Cerebellar cortex (tissue), 1 donor: ENCODE measurements around the gene KLHDC4.
A peak's percentile ranks its signal among the peaks of the same experiment; 100 is the strongest.
"Not testable (repeated sequence)": the region's sequence is repeated elsewhere in the genome, so short reads cannot be mapped to it uniquely, and the experiment has no call there.

Source experiments
- DNase-seq: peaks from one replicate; pipeline ENCODE4 v3.0.0-alpha.2; 2015; ENCODE audit warnings: low spot score

The KLHDC4 gene

GRCh38 chr16:87788730-87789436 lies 23.1 kb upstream of the KLHDC4 start:
- DNase-seq, result not testable (repeated sequence)

GRCh38 chr16:87787451-87788091 lies 21.8 kb upstream of the KLHDC4 start:
- DNase-seq, result not testable (repeated sequence)

GRCh38 chr16:87784812-87785211 lies 19.0 kb upstream of the KLHDC4 start:
- DNase-seq, result no peak

GRCh38 chr16:87782033-87782432 lies 16.2 kb upstream of the KLHDC4 start:
- DNase-seq, result no peak

- DNase-seq, result no peak
These were observed 14.7 kb upstream of the KLHDC4 start for GRCh38 chr16:87780385-87780989.

GRCh38 chr16:87778830-87779579 lies 13.2 kb upstream of the KLHDC4 start:
- DNase-seq, result peak; percentile 88

- no peak for DNase-seq
These were observed 12.7 kb upstream of the KLHDC4 start for GRCh38 chr16:87778476-87778829.

GRCh38 chr16:87773836-87774235 lies 8.1 kb upstream of the KLHDC4 start:
- not testable (repeated sequence) for DNase-seq

GRCh38 chr16:87767456-87767855 lies 1.7 kb upstream of the KLHDC4 start:
- DNase-seq, result not testable (repeated sequence)

GRCh38 chr16:87766485-87766797 lies 655 bp upstream of the KLHDC4 start:
- DNase-seq, result no peak

- DNase-seq, result no peak
These were observed 362 bp downstream of the KLHDC4 start for GRCh38 chr16:87765473-87765775.

GRCh38 chr16:87764600-87765472 lies 950 bp downstream of the KLHDC4 start:
- no peak for DNase-seq

- DNase-seq, result no peak
These were observed 3.2 kb downstream of the KLHDC4 start for GRCh38 chr16:87762620-87763019.

- no peak for DNase-seq
These were observed 3.7 kb downstream of the KLHDC4 start for GRCh38 chr16:87762071-87762571.

- DNase-seq, result no peak
These were observed 4.7 kb downstream of the KLHDC4 start for GRCh38 chr16:87761060-87761459.

GRCh38 chr16:87757841-87758426 lies 7.9 kb downstream of the KLHDC4 start:
- no peak for DNase-seq

GRCh38 chr16:87754535-87754934 lies 11.3 kb downstream of the KLHDC4 start:
- DNase-seq, result no peak

- no peak for DNase-seq
These were observed 18.0 kb downstream of the KLHDC4 start for GRCh38 chr16:87747626-87748414.

GRCh38 chr16:87746178-87746577 lies 19.6 kb downstream of the KLHDC4 start:
- no peak for DNase-seq

GRCh38 chr16:87744750-87745514 lies 20.9 kb downstream of the KLHDC4 start:
- DNase-seq, result no peak
